NB4 (cell line): Measurements from ENCODE around the gene KCNA4.
A peak's percentile ranks its signal among the peaks of the same experiment; 100 is the strongest.
"Not testable (repeated sequence)": the region's sequence is repeated elsewhere in the genome, so short reads cannot be mapped to it uniquely, and the experiment has no call there.

Experiments
- DNase-seq: peaks from one replicate; pipeline ENCODE4 v3.0.0; 2010; ENCODE audit warnings: low read depth
- H3K4me3 ChIP-seq: one replicate; pipeline ENCODE4 v1.5.1; 2011; ENCODE audit warnings: mild to moderate bottlenecking, low read depth, low read length, moderate library complexity
- CTCF ChIP-seq: IDR thresholded peaks from one replicate; pipeline ENCODE4 v1.5.1; 2012; ENCODE audit warnings: low read depth, low read length
- MAX ChIP-seq: IDR thresholded peaks from 2 replicates; pipeline ENCODE4 v1.6.1; 2011; ENCODE audit warnings: low read depth, low read length
- MYC ChIP-seq: IDR thresholded peaks from 2 replicates; pipeline ENCODE4 v1.6.1; 2011; ENCODE audit warnings: low read depth, low read length
- POLR2A ChIP-seq: IDR thresholded peaks from 2 replicates; pipeline ENCODE4 v1.6.1; 2011; ENCODE audit warnings: mild to moderate bottlenecking; ENCODE audit not compliant: insufficient read length; ENCODE audit errors: extremely low read depth

Gene KCNA4

GRCh38 chr11:29985248-29985647 lies 31.6 kb downstream of the KCNA4 start:
- DNase-seq: no peak
- H3K4me3 ChIP-seq: no peak overlapping the region
- TF ChIP-seq MAX: no peak
- no peak for TF ChIP-seq POLR2A
- no peak for TF ChIP-seq MYC
- TF ChIP-seq CTCF: no peak

- no peak overlapping the region for H3K4me3 ChIP-seq
- TF ChIP-seq MAX (no peak), MYC (no peak), CTCF (no peak), POLR2A (no peak)
- DNase-seq: no peak
Observed at GRCh38 chr11:29984544-29984943, 32.3 kb downstream of the KCNA4 start.

DNA sequence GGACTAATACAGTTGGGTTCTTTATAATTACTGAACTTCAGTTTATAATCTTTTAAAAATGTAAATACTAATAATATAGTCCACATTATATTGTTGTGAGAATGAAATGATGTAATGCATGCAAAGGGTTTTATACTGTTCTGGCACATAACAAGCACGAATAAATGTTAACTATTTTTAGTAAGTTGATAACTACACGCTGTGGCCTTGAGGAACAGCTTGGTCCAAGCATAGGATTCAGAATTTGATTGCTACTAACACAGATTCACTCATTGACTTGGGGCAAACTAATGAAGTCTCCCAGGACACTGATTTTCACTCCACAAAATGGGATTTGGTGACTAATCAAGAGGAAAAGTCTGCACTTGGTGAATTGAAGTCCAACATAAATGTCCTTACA lies 38.3 kb downstream of the KCNA4 start:
- H3K4me3 ChIP-seq: no peak overlapping the region
- DNase-seq: no peak

DNA sequence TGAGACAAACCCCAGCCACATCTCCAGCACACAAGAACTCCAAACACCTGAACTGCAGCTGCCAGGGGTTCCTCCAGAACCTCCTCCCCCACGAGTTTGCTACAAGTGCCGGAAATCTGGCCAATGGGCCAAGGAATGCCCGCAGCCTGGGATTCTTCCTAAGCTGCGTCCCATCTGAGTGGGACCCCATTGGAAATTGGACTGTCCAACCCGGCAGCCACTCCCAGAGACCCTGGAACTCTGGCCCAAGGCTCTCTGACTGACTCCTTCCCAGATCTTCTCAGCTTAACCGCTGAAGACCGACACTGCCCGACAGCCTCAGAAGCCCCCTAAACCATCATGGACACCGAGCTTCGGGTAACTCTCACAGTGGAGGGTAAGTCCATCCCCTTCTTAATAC lies 41.2 kb downstream of the KCNA4 start:
- not testable (repeated sequence) for DNase-seq, H3K4me3 ChIP-seq

More for the DNA sequence above, 38.3 kb downstream of the KCNA4 start:
- TF ChIP-seq MYC (no peak), POLR2A (no peak), CTCF (no peak), MAX (no peak)

GRCh38 chr11:29963796-29964195 lies 53.0 kb downstream of the KCNA4 start:
- DNase-seq: no peak
- no peak overlapping the region for H3K4me3 ChIP-seq
- no peak for TF ChIP-seq MAX
- TF ChIP-seq MYC: no peak
- TF ChIP-seq POLR2A: no peak
- TF ChIP-seq CTCF: no peak

- no peak for DNase-seq
- TF ChIP-seq MAX (no peak), CTCF (no peak), POLR2A (no peak), MYC (no peak)
- no peak overlapping the region for H3K4me3 ChIP-seq
Observed at GRCh38 chr11:29963036-29963435, 53.8 kb downstream of the KCNA4 start.

- H3K4me3 ChIP-seq: no peak overlapping the region
- DNase-seq: peak; percentile 23
- peak; percentile 49 for TF ChIP-seq CTCF
- no peak for TF ChIP-seq POLR2A
- TF ChIP-seq MAX: no peak
Observed at GRCh38 chr11:29962243-29962642, 54.6 kb downstream of the KCNA4 start.
